ENCODE results near the gene SLC5A11.
"Not testable (repeated sequence)": the region's sequence is repeated elsewhere in the genome, so short reads cannot be mapped to it uniquely, and the experiment has no call there.

The SLC5A11 gene

GRCh38 chr16:24836836-24837235, 8.9 kb upstream of the SLC5A11 start:
- DNase-seq, result no peak

DNA sequence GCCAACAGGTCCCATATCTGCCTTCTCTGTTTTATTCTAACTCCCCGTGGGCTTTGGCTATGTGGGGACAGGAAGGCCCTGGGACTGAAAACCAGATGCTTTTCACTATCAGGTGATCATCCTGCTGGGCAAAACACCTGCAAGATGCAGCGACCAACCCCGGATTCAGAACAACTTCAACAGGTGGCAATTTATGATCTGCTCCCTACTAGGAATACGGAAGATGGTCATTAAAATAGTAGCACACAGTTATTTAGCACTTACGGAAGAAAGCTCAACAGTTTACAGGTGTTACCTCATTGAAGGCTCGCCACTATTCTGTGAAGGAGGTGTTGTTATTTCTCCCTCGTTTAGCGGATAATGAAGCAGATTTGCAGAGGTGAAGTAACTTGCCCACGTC, 7.8 kb upstream of the SLC5A11 start:
- no peak for DNase-seq

DNA sequence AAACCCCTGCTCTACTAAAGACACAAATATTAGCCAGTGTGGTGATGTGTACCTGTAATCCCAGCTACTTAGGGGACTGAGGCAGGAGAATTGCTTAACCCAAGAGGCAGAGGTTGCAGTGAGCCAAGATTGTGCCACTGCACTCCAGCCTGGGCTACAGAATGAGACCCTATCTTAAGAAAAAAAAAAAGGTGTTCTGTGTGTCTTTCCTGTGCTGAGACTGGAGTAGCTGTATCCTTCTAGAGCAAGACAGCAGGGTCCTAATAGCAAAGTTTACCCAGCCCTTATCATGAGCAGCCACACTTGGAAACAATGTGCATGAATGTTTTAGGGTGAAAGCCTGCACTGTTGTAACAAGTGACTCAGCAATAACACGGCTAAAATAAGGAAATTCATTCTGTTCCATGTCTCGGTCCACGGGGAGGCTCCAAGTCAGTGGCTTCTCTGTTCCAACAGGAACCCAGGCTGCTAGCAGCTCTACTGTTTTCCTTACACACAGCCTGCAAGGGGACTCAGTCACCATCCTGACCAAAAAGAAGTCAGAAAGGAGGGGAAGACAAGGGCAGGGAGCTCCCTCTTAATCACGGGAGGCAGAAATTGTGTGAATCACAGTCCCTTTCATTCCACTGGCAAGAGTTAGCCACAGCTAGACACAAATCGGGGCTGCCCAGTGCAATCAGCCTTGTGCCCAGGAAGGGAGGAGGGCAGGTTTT, 7.1 kb upstream of the SLC5A11 start:
- no peak for DNase-seq

GRCh38 chr16:24839347-24839972, 6.3 kb upstream of the SLC5A11 start:
- no peak for DNase-seq

DNA sequence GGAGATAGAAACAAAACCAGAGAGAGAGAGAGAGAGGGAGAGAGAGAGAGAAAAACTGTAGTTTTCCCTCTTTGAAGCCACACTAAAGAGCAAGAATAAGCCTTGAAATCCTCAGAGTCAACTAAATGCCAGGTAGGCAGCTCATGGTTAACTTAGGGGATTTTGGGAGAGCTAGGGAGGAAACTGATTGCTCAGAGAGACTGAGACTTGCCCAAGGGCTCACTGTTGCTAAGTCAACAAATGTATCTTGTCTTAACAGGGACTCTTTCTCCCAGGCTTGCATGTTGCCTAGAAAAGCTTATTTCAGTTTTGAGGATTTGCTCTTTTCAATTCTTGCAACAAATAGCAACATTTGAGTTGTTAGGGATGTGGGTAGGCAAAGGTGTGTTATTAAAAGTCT, 4.5 kb upstream of the SLC5A11 start:
- DNase-seq, result no peak

- DNase-seq, result peak; percentile 45
These were observed 1.4 kb upstream of the SLC5A11 start for GRCh38 chr16:24844101-24845030.

GRCh38 chr16:24845031-24845365, 765 bp upstream of the SLC5A11 start:
- DNase-seq, result not testable (repeated sequence)

DNA sequence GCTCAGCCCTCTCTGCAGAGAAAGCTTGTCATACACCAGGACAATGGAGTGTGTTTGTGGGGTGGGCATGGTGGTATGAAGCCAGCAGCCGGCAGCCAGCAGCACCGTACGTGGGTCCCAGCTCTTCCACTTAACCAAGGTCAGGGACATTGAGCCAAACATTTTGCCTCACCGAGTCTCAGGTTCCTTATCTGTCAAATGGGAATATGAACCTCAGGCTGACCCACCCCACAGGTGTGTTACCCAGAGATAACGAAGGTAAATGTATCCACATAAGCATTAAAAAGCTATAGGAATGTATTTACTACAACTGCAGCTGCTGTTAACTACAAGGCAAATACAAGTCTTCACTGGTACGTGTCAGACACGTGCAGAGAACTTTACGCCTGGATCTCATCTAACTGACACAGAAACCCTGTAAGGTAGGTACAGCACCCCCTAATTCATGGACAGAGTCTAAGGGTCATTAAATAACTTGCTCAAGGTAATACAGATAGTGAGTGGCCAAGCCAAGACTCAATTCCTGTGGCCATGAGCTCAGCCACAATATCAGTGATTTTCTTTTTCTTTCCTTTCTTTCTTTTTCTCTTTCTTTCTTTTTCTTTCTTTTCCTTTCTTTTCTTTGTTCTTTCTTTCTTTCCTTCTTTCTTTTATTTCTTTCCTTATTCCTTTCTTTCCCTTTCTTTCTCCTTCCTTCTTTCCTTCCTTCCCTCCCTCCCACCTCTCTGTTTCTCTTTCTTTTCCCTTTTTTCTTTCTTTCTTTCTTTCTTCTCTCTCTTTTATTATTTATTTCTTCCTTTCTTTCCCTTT, 990 bp downstream of the SLC5A11 start:
- no peak for DNase-seq

DNA sequence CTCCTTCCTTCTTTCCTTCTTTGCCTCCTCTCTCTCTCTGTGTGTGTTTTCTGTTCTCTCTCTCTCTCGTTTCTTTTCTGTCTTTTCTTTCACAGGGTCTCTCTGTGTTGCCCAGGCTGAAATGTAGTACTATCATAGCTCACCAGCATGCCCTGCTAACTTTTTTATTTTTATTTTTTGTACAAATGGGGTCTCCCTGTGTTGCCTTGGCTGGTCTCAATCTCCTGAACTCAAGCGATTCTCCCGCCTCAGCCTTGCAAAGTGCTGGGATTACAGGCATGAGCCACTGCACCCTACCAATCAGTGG, 1.5 kb downstream of the SLC5A11 start:
- DNase-seq, result no peak

DNA sequence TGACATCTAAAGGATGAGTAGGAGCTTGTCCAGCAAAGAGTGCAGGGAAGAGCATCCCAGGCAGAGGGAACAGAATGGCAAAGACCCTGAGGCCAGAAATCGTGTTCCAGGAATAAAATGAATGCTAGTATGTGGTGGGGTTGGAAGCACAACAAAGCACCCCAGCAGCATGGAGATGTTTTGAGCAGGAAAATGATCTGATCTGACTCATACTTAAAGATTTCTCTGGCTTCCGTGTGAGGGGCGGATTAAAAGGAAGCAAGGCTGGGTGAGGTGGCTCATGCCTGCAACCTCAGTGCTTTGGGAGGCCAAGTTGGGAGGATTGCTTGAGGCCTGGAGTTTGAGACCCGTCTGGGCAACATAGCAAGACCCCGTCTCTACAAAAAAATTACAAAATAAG, 2.3 kb downstream of the SLC5A11 start:
- DNase-seq, result no peak

GRCh38 chr16:24849641-24850040, 3.9 kb downstream of the SLC5A11 start:
- DNase-seq, result no peak

- DNase-seq, result peak; percentile 11
These were observed 4.7 kb downstream of the SLC5A11 start for GRCh38 chr16:24850289-24850938.

DNA sequence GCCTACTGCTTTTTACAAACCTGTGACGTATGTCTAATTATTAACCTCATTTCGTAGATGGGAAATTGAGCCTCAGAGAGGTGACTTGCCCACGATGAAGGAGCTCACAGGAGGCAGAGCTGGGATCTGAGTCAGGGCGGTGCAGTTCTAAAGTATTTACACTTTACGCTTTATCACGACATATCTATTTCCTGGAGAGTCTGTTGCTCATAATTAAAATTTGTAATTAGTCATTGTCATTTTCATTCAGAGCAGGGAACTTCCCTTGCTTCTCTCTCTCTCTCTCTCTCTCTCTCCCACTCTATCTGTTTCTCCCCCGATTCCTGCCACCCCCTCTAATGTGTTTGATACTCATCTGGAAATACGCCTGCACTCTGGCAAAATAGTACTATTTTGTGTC, 5.9 kb downstream of the SLC5A11 start:
- no peak for DNase-seq

GRCh38 chr16:24852281-24852721, 6.5 kb downstream of the SLC5A11 start:
- DNase-seq, result no peak

- DNase-seq, result peak; percentile 18
These were observed 7.5 kb downstream of the SLC5A11 start for GRCh38 chr16:24853169-24853824.

DNA sequence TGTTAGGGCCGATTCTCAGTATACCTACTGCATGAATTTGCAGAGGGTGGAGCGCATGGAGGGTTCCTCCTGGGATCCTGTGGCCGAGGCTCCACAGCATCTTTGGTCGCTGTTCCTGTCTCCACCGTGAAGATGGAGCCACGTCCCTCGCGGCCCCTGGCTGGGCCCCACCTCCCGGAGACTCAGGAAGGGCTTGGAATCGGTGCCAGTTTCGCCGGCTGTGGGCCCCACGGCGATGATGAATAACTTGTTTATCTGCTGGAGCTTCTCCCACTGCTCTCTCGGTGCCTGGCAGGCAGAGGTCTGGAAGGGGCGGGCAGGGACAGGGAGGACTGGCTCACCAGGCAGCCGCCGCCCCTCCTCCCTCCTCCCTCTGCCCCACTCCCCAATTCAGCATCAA, 8.1 kb downstream of the SLC5A11 start:
- no peak for DNase-seq

DNA sequence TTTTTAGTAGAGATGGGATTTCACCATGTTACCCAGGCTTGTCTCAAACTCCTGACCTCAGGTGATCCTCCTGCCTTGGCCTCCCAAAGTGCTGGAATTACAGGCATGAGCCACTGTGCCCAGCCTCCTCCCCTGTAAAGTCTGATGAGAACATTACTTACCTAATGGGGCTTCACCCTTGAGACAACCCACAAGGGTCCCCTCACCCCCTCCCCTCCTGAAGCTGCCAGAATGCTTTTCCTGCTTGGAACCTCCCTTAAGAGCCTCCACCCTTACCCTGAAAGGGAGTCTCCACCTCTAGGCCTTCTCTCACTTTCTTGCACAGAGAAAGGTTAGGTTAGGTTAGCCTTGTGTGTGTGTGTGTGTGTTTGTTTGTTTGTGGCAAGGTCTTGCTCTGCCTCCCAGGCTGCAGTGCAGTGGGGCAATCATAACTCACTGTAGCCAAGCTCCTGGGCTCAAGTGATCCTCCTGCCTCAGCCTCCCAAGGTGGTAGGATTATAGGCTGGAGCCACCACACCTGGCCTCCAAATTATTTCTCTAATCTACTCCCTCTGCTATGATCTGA, 8.9 kb downstream of the SLC5A11 start:
- DNase-seq, result no peak

- no peak for DNase-seq
These were observed 9.9 kb downstream of the SLC5A11 start for GRCh38 chr16:24855678-24856077.

- DNase-seq, result not testable (repeated sequence)
These were observed 11.1 kb downstream of the SLC5A11 start for GRCh38 chr16:24856871-24857270.

- DNase-seq, result peak; percentile 75
These were observed 12.7 kb downstream of the SLC5A11 start for GRCh38 chr16:24858219-24859041.

GRCh38 chr16:24861461-24861860, 15.7 kb downstream of the SLC5A11 start:
- DNase-seq, result no peak

Data from RPMI8226 (cell line).